Mesenchymal stem cell (in vitro differentiated cells and primary cell): ENCODE measurements around the gene CDON.

Experiments used
- DNase-seq: peaks from one replicate; pipeline ENCODE4 v3.0.0-alpha.2; 2013
- H2AFZ ChIP-seq: one replicate; pipeline ENCODE4 v1.6.1; 2013; ENCODE audit warnings: low read depth, mild to moderate bottlenecking, control low read depth, inconsistent platforms, low read length, moderate library complexity
- H2AK5ac ChIP-seq: 2 replicates; pipeline ENCODE4 v1.6.1; 2013; ENCODE audit warnings: low read length, moderate library complexity, mild to moderate bottlenecking, inconsistent platforms; ENCODE audit not compliant: severe bottlenecking
- H2BK120ac ChIP-seq: one replicate; pipeline ENCODE4 v1.6.1; 2013; ENCODE audit warnings: low read depth, mild to moderate bottlenecking, inconsistent platforms, low read length, moderate library complexity
- H2BK12ac ChIP-seq, 2 experiments: one replicate each; pipeline ENCODE4 v1.6.1; 2013; ENCODE audit warnings: inconsistent platforms in 2 of 2, low read length in 2 of 2, mild to moderate bottlenecking in 2 of 2, moderate library complexity in 2 of 2, control low read depth in 1 of 2
- H2BK15ac ChIP-seq: one replicate; pipeline ENCODE4 v1.6.1; 2013; ENCODE audit warnings: mild to moderate bottlenecking, low read depth, inconsistent platforms; ENCODE audit not compliant: poor library complexity, severe bottlenecking
- H2BK5ac ChIP-seq: 2 replicates; pipeline ENCODE4 v1.6.1; 2013; ENCODE audit warnings: low read depth, mild to moderate bottlenecking, low read length, control low read depth, inconsistent platforms; ENCODE audit not compliant: poor library complexity, severe bottlenecking
- H3K14ac ChIP-seq, 2 experiments: one replicate each; pipeline ENCODE4 v1.6.1; 2013; ENCODE audit warnings: inconsistent platforms in 2 of 2, low read length in 2 of 2, control low read depth in 1 of 2, mild to moderate bottlenecking in 1 of 2, moderate library complexity in 1 of 2
- H3K18ac ChIP-seq, 2 experiments: one replicate each; pipeline ENCODE4 v1.6.1; 2013; ENCODE audit warnings: inconsistent platforms in 2 of 2, low read length in 2 of 2, control low read depth in 1 of 2, low read depth in 1 of 2, mild to moderate bottlenecking in 1 of 2
- H3K23ac ChIP-seq, 2 experiments: one replicate each; pipeline ENCODE4 v1.6.1; 2013; ENCODE audit warnings: inconsistent platforms in 2 of 2, low read length in 2 of 2, mild to moderate bottlenecking in 2 of 2, moderate library complexity in 2 of 2, control low read depth in 1 of 2
- H3K27ac ChIP-seq: 2 replicates; pipeline ENCODE4 v1.5.1; 2013; ENCODE audit warnings: mild to moderate bottlenecking, moderate library complexity, low read length, control low read depth, inconsistent platforms; ENCODE audit not compliant: poor library complexity, severe bottlenecking
- H3K27me3 ChIP-seq, 2 experiments: 2 replicates each; pipeline versions ENCODE4 v1.6.1 to v1.7.0; 2013; ENCODE audit warnings: low read length in 2 of 2, mild to moderate bottlenecking in 2 of 2, moderate library complexity in 2 of 2, control low read depth in 1 of 2, inconsistent platforms in 1 of 2; ENCODE audit not compliant: control insufficient read depth in 1 of 2, insufficient read depth in 1 of 2
- H3K36me3 ChIP-seq, 2 experiments: 2 replicates each; pipeline versions ENCODE4 v1.6.1 to v1.7.0; 2013; ENCODE audit warnings: low read length in 2 of 2, control low read depth in 1 of 2, inconsistent platforms in 1 of 2, low read depth in 1 of 2, mild to moderate bottlenecking in 1 of 2; ENCODE audit not compliant: insufficient read depth in 2 of 2, control insufficient read depth in 1 of 2
- H3K4ac ChIP-seq, 2 experiments: one replicate each; pipeline ENCODE4 v1.6.1; 2013; ENCODE audit warnings: inconsistent platforms in 2 of 2, low read length in 2 of 2, mild to moderate bottlenecking in 2 of 2, moderate library complexity in 2 of 2, control low read depth in 1 of 2, low read depth in 1 of 2
- H3K4me1 ChIP-seq: 2 replicates; pipeline ENCODE4 v1.6.1; 2013; ENCODE audit warnings: low read depth, low read length, control low read depth; ENCODE audit not compliant: control insufficient read depth, insufficient read depth
- H3K4me2 ChIP-seq: 2 replicates; pipeline ENCODE4 v1.6.1; 2013; ENCODE audit warnings: low read length, mild to moderate bottlenecking, inconsistent platforms; ENCODE audit not compliant: poor library complexity, severe bottlenecking
- H3K4me3 ChIP-seq, 2 experiments: 2 replicates each; pipeline versions ENCODE4 v1.5.1 to v1.7.0; 2013; ENCODE audit warnings: low read length in 2 of 2, mild to moderate bottlenecking in 2 of 2, control low read depth in 1 of 2, low read depth in 1 of 2; ENCODE audit not compliant: insufficient read depth in 1 of 2
- H3K79me1 ChIP-seq: replicated peaks from 2 replicates; pipeline ENCODE4 v1.6.1; 2013; ENCODE audit warnings: mild to moderate bottlenecking, control low read depth, low read length, inconsistent platforms; ENCODE audit not compliant: poor library complexity, severe bottlenecking
- H3K9ac ChIP-seq: 2 replicates; pipeline ENCODE4 v1.7.0; 2013; ENCODE audit warnings: mild to moderate bottlenecking, low read length, moderate library complexity
- H3K9me3 ChIP-seq: 2 replicates; pipeline ENCODE4 v1.7.0; 2013; ENCODE audit warnings: mild to moderate bottlenecking, low read length; ENCODE audit not compliant: control insufficient read depth
- H4K8ac ChIP-seq: one replicate; pipeline ENCODE4 v1.6.1; 2013; ENCODE audit warnings: inconsistent platforms, mild to moderate bottlenecking, low read length, moderate library complexity
- H4K91ac ChIP-seq: one replicate; pipeline ENCODE4 v1.6.1; 2013; ENCODE audit warnings: mild to moderate bottlenecking, low read length, inconsistent platforms
- WGBS: methylation state at CpG from one replicate; pipeline ENCODE4 v1.1.7; 2013; ENCODE audit warnings: mixed read lengths; 5-methylcytosine and 5-hydroxymethylcytosine counted together

The CDON gene

DNA sequence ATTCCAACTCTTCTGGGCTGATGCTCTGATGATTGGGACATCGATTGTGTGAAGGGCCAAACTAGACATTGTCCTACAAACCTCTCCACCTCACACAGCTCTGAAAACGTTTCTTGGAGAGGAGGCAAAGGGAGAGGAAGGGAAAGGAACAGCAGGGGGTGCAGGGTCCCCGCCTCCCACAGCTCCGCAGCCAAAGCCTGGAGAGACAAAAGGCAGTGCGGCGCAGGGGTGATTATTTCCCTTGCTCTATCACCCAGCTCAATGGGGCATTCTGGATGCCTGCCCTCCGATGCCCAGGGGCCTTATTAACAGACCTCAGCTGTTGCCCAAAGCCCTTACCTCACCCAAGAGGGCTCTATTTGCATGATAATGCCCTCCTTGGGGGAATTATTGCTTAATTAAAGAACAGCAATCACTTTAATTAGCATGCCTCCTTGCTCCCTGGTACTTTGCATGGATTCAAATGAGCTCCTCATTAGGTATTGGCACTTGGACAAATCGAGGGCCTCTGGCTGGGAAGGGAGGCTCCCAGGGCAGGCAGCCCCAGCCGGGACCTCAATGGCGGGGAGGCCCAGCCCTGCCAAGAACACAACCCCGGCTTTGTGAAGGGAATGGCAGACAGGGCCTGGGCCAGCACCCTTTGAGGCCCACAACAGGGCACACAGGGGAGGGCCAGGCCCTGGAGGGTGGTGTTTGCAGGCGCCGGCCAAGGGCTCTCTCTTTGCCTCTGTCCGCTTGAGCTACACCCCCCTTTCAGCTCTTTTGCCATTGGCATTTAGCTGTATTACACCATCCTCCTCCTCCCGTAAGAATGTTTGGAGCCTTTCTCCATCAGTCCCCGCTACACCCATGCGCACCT, 19.8 kb upstream of the CDON start:
- no peak for DNase-seq
- H4K8ac ChIP-seq = no peak overlapping the region
- H3K79me1 ChIP-seq = no peaks in the 10 kb centered on the region
- no peak overlapping the region for H3K18ac ChIP-seq
- no peak overlapping the region for H3K27ac ChIP-seq
- no peak overlapping the region for H2AK5ac ChIP-seq
- no peak overlapping the region for H3K14ac ChIP-seq
- H2BK15ac ChIP-seq = no peak overlapping the region
- no peak overlapping the region for H4K91ac ChIP-seq
- WGBS = 70% methylated on average over 16 of the region's 17 CpGs
- no peak overlapping the region for H3K4ac ChIP-seq
- H3K4me2 ChIP-seq = no peak overlapping the region
- peaks cover 6 to 35% of the 10 kb centered on the region in 2 experiments for H3K27me3 ChIP-seq
- no peak overlapping the region for H2BK120ac ChIP-seq
- H3K23ac ChIP-seq = no peak overlapping the region
- H2BK5ac ChIP-seq = no peak overlapping the region
- H3K9ac ChIP-seq = no peak overlapping the region
- no peak overlapping the region for H2AFZ ChIP-seq
- H3K4me1 ChIP-seq = no peaks in the 10 kb centered on the region
- H2BK12ac ChIP-seq = no peak overlapping the region
- H3K4me3 ChIP-seq = no peak overlapping the region
- no peaks in the 10 kb centered on the region for H3K9me3 ChIP-seq
- no peaks in the 10 kb centered on the region for H3K36me3 ChIP-seq

DNA sequence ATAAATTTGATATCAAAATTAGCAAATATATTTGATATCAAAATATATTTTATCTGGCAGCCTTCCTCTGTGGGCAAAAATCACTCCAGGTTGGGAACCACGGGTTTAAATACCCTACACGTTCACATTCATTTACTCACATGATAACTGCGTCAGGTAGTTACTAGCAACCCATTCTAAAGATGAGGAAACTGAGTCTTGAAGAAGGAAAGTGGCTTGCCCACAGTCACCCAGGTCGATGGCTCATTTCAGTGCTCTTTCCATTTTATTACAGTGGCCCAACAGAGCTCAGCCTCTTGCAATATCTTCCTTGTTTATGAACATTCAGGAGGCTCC, 19.2 kb upstream of the CDON start:
- H3K27ac ChIP-seq = no peak overlapping the region
- no peak overlapping the region for H2BK15ac ChIP-seq
- H3K18ac ChIP-seq = no peak overlapping the region
- no peak overlapping the region for H2AFZ ChIP-seq
- H3K36me3 ChIP-seq = no peaks in the 10 kb centered on the region
- H3K79me1 ChIP-seq = no peaks in the 10 kb centered on the region
- H3K4ac ChIP-seq = no peak overlapping the region
- H2BK12ac ChIP-seq = no peak overlapping the region
- no peaks in the 10 kb centered on the region for H3K9me3 ChIP-seq
- H3K4me3 ChIP-seq = no peak overlapping the region
- H3K23ac ChIP-seq = no peak overlapping the region
- H3K9ac ChIP-seq = no peak overlapping the region
- H3K27me3 ChIP-seq = peaks cover 6 to 36% of the 10 kb centered on the region in 2 experiments
- H3K4me2 ChIP-seq = no peak overlapping the region
- 38% methylated on average over 4 of the region's 4 CpGs for WGBS
- no peak for DNase-seq
- no peak overlapping the region for H2BK5ac ChIP-seq
- H4K91ac ChIP-seq = no peak overlapping the region
- H4K8ac ChIP-seq = no peak overlapping the region
- no peak overlapping the region for H2AK5ac ChIP-seq
- H3K4me1 ChIP-seq = no peaks in the 10 kb centered on the region
- no peak overlapping the region for H3K14ac ChIP-seq
- H2BK120ac ChIP-seq = no peak overlapping the region

DNA sequence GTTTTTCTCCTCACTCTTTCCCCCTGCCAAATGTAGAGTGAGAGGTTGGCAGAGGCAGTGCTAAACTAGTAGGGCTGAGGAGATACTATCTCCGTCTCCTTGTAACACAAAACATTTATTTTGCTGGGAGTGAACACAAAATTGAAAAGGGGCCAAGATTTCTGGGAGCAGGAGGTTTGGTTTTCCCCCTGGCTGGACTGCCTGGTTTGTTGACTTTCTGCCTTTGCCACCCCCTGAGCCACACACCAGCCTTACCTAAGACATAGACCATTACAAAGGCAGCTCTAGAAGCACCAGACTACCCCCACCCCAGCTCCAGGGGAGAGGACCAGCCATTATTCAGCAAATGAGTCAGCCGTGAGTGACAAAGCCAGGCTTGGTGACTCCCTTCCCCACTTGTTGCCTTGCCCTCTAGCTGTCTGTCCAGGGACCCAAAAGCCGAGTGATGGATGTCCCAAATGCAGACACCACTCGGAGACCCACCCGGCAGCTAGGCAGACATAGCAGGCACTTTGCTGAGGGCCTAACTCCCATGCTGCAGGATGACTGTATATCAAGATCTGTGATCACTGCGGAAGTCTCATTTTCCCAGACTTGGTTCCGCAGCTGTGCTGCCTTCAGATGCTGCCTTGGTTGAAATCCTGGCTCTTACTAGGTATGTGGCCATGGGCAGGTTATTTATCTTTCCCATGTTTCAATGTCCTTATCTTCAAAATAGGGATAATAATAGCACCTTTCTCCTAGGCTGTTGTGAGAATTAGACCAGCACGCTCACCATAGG, 17.7 kb upstream of the CDON start:
- Histone ChIP-seq H3K18ac (no peak overlapping the region), H3K4ac (no peak overlapping the region), H3K79me1 (no peaks in the 10 kb centered on the region), H3K23ac (no peak overlapping the region), H3K14ac (no peak overlapping the region), H3K9me3 (no peaks in the 10 kb centered on the region), H2BK12ac (no peak overlapping the region), H2BK5ac (no peak overlapping the region), H3K27me3 (peaks cover 6 to 44% of the 10 kb centered on the region in 2 experiments), H4K8ac (no peak overlapping the region), H3K4me1 (no peaks in the 10 kb centered on the region), H2AK5ac (no peak overlapping the region), H3K9ac (peak overlapping the region; percentile 42), H3K4me3 (no peak overlapping the region), H2BK15ac (no peak overlapping the region), H3K36me3 (no peaks in the 10 kb centered on the region), H3K4me2 (no peak overlapping the region), H2AFZ (no peak overlapping the region), H3K27ac (no peak overlapping the region), H2BK120ac (no peak overlapping the region), H4K91ac (no peak overlapping the region)
- WGBS = 55% methylated on average over 6 of the region's 8 CpGs
- DNase-seq = no peak

DNA sequence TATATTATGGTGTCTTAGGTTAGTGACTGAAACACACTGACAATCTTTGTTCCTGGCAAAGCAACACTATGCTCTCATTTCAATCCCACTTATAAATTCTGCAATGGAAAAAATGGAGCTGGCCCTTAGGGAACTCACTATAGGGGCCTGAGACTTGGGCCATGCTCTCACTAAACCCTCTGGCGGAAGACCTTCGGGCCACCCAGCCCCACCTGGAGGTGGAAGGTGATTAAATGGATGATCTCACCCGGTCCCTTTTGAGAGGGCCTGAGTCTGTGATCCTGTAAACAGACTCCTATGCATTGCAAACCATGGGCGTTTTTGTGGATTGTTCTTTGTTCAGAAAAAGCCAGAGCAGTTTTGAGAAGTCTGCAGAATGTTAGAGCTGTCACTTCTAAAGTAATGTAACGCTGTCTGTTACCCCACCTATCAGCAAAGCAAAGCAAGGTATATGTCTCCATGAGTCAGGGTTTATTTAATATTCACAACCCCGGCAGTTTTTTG, 17.0 kb upstream of the CDON start:
- WGBS = 19% methylated on average over 5 of the region's 6 CpGs
- peaks cover 6 to 49% of the 10 kb centered on the region in 2 experiments for H3K27me3 ChIP-seq
- H4K8ac ChIP-seq = no peak overlapping the region
- H2BK15ac ChIP-seq = no peak overlapping the region
- no peak overlapping the region for H3K23ac ChIP-seq
- H3K27ac ChIP-seq = no peak overlapping the region
- no peak for DNase-seq
- H3K4me1 ChIP-seq = no peaks in the 10 kb centered on the region
- H3K36me3 ChIP-seq = no peaks in the 10 kb centered on the region
- H3K4me3 ChIP-seq = no peak overlapping the region
- no peaks in the 10 kb centered on the region for H3K79me1 ChIP-seq
- no peak overlapping the region for H2AFZ ChIP-seq
- no peak overlapping the region for H3K4me2 ChIP-seq
- no peak overlapping the region for H2AK5ac ChIP-seq
- no peak overlapping the region for H3K18ac ChIP-seq
- no peak overlapping the region for H2BK5ac ChIP-seq
- H3K4ac ChIP-seq = no peak overlapping the region
- no peak overlapping the region for H2BK12ac ChIP-seq
- H2BK120ac ChIP-seq = no peak overlapping the region
- no peaks in the 10 kb centered on the region for H3K9me3 ChIP-seq
- peak overlapping the region; percentile 42 for H3K9ac ChIP-seq
- H3K14ac ChIP-seq = no peak overlapping the region
- H4K91ac ChIP-seq = no peak overlapping the region
